Cardiac muscle cell (in vitro differentiated cells and primary cell): ENCODE results near the gene SRGAP1. TPM values are rescaled to one million over a fixed set of nuclear protein-coding genes. Genes with fewer than 3 reads are reported as not detected.

Experiments used
- DNase-seq, 2 donors: peaks; one replicate each; pipeline versions ENCODE4 v3.0.0 to v3.0.0-alpha.2; 2010 to 2017; ENCODE audit warnings: low read depth in 1 of 2, low spot score in 1 of 2
- H3K27ac ChIP-seq: fragments of 200-600 bp; sonication (generic); 2 replicates; pipeline ENCODE4 v1.5.1; 2016
- H3K27me3 ChIP-seq: fragments of 200-600 bp; sonication (generic); 2 replicates; pipeline ENCODE4 v1.6.0; 2016; ENCODE audit warnings: control low read depth
- H3K36me3 ChIP-seq: fragments of 200-600 bp; sonication (generic); 2 replicates; pipeline ENCODE4 v1.5.1; 2016; ENCODE audit warnings: control low read depth
- H3K4me1 ChIP-seq: fragments of 200-600 bp; sonication (generic); 2 replicates; pipeline ENCODE4 v1.8.1; 2017; ENCODE audit warnings: low read depth, mild to moderate bottlenecking, mixed run types
- H3K4me3 ChIP-seq: fragments of 200-600 bp; sonication (generic); 2 replicates; pipeline ENCODE4 v1.5.1; 2016; ENCODE audit warnings: mild to moderate bottlenecking
- H3K9me3 ChIP-seq: fragments of 200-600 bp; sonication (generic); 2 replicates; pipeline ENCODE4 v1.5.1; 2017; ENCODE audit warnings: low read depth, mild to moderate bottlenecking, control low read depth
- polyA plus RNA-seq: library from polyadenylated mRNA; unstranded; fragments of >200 nt; fragmentation: Nextera tagmentation; extraction: Ambion mirVana; gene quantifications from 2 replicates; pipeline ENCODE4 v1.2.1, GENCODE V29; 2016
- total RNA-seq: library from RNA; depleted of rRNA; stranded (reverse); fragments of >200 nt; gene quantifications from 2 replicates; pipeline ENCODE4 v1.2.3, GENCODE V29; 2016
- TF ChIP-seq, protein P1 (sequence below): IDR thresholded peaks from 2 replicates; pipeline ENCODE4 v1.5.1; 2012; ENCODE audit warnings: low read depth, mild to moderate bottlenecking, low read length

Gene SRGAP1
- total and polyA plus RNA-seq, 2 experiments from 2014 or later, result 2.7 to 3.9 TPM

DNA sequence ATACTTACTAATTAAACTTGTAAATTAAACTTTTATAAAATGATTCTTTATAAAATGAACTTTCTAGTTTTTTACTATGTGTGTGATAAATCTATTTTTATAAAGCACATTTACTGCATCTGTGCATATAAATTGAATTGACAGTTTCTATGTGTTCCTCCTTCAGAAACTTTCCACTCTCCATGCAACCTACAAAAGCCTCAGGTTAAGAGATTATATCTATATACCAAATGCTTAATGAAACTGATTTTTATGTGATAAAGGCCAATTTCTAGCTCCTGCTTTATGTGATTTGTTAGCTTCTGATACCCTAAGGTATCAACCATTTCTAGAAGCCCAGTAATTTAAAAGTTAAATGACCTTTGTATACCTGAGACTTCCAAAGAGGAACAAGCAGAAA, 174.0 kb downstream of the SRGAP1 start:
- TF ChIP-seq, protein P1, sequence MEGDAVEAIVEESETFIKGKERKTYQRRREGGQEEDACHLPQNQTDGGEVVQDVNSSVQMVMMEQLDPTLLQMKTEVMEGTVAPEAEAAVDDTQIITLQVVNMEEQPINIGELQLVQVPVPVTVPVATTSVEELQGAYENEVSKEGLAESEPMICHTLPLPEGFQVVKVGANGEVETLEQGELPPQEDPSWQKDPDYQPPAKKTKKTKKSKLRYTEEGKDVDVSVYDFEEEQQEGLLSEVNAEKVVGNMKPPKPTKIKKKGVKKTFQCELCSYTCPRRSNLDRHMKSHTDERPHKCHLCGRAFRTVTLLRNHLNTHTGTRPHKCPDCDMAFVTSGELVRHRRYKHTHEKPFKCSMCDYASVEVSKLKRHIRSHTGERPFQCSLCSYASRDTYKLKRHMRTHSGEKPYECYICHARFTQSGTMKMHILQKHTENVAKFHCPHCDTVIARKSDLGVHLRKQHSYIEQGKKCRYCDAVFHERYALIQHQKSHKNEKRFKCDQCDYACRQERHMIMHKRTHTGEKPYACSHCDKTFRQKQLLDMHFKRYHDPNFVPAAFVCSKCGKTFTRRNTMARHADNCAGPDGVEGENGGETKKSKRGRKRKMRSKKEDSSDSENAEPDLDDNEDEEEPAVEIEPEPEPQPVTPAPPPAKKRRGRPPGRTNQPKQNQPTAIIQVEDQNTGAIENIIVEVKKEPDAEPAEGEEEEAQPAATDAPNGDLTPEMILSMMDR, result no peak
- Histone ChIP-seq H3K9me3 (no peaks in the 10 kb centered on the region), H3K27ac (no peak overlapping the region), H3K4me1 (peaks cover 8% of the 10 kb centered on the region), H3K36me3 (no peaks in the 10 kb centered on the region), H3K27me3 (no peaks in the 10 kb centered on the region), H3K4me3 (no peak overlapping the region)
- no peak for DNase-seq

DNA sequence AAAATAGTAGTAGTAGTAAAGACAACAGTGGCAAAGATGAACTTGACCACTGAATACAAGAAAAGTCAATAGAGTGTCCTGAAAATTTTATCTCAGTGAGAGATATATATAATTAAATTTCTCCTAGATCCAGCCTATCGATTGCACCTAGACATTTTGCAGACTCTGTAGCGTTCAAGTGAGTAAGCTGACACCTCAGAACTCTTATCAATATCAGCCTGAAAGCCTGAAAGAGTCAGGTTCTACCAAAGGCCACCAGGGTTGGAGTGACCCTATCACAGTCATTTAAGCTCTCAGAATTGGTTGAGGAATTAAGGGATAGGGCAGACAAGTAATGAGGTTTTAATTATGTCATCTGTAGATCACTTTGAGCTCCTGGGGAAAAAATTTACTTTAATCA, 174.6 kb downstream of the SRGAP1 start:
- TF ChIP-seq, protein P1, result no peak
- Histone ChIP-seq H3K9me3 (no peaks in the 10 kb centered on the region), H3K4me1 (peaks cover 8% of the 10 kb centered on the region), H3K36me3 (no peaks in the 10 kb centered on the region), H3K4me3 (no peak overlapping the region), H3K27ac (no peak overlapping the region), H3K27me3 (no peaks in the 10 kb centered on the region)
- DNase-seq, result no peak

DNA sequence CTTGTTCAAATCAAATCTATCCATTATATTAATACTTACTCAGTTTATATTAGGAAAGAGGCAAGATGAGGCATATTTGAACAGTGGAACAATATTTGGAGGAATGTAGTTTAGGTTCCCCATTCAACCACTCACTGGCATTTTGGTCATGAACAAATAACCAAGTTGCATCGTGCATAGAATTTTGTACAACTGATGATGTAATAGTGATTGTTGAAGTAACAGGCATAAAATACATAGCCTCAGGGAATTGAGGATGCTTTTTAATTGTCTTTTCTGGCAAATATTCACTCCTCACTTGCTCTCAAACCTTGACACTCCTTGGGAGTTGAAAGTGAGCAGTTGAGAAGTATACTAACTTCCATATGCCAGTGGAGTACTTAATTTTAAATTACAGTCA, 175.2 kb downstream of the SRGAP1 start:
- no peaks in the 10 kb centered on the region for H3K36me3 ChIP-seq
- no peak for DNase-seq
- no peaks in the 10 kb centered on the region for H3K27me3 ChIP-seq
- H3K9me3 ChIP-seq, result no peaks in the 10 kb centered on the region
- no peak overlapping the region for H3K4me3 ChIP-seq
- TF ChIP-seq, protein P1, result no peak
- H3K4me1 ChIP-seq, result peaks cover 8% of the 10 kb centered on the region
- no peak overlapping the region for H3K27ac ChIP-seq

DNA sequence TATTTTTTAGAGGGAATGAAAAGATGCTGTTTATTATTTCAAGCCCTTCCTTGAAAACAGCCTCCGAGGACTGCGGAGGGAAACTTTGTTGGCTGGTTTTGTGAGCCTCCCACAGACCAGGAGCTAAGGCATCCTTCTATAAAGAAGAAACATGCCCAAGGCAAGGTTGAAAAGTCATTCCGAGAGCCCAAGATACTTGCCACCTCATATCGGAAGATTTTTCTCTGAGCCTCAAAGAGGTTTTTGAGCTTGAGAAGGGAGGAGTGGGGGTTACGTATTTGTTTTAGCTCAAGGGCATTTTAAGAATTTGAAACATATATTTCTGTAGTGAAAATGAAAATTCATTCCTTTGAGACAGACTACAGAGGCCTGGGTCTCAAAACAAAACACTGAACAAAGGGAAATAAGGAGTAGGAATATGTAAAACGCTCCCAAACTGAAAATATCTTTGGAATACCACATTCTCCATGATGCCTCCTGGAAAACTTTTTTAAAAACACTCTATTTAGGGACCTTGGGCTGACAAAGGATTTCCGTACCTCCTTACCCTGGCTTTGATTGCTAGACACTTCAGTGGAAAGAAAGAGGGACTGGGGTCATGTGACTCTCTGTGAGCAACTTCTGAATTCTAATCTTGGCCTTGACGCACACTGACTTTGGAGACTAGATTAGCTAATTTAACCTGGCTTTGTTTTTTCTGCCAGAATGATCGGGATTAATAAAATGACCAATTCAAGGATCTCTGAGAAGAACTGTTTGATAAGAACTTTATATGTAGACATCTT, 180.9 kb downstream of the SRGAP1 start:
- H3K27me3 ChIP-seq, result no peaks in the 10 kb centered on the region
- H3K4me3 ChIP-seq, result no peak overlapping the region
- TF ChIP-seq, protein P1, result no peak
- H3K36me3 ChIP-seq, result no peaks in the 10 kb centered on the region
- no peak for DNase-seq
- H3K4me1 ChIP-seq, result no peaks in the 10 kb centered on the region
- no peak overlapping the region for H3K27ac ChIP-seq
- no peaks in the 10 kb centered on the region for H3K9me3 ChIP-seq

DNA sequence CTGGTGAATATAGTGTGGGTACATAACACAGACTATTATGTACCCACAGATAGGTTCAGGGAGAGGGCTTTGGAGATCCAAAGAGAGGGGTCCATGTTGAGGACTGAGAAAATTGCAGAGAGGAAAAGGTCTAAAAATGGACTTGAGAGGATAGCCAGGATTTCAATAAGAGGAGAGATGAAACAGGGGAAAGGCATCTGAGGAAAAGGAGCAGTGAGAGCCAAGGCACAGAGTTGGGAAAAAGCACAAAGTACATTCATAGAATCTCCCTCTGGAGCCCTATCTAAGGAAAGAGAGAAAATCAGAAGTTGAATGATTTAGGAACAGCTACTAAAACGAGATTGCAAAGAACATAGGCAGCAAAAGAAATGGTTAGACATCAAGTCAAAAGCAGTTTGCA, 182.8 kb downstream of the SRGAP1 start:
- no peak overlapping the region for H3K4me3 ChIP-seq
- H3K36me3 ChIP-seq, result no peaks in the 10 kb centered on the region
- H3K9me3 ChIP-seq, result no peaks in the 10 kb centered on the region
- no peaks in the 10 kb centered on the region for H3K27me3 ChIP-seq
- TF ChIP-seq, protein P1, result no peak
- DNase-seq, result no peak
- no peaks in the 10 kb centered on the region for H3K4me1 ChIP-seq
- no peak overlapping the region for H3K27ac ChIP-seq
